ENCODE measurements around the gene SIPA1L3. TPM values are rescaled to one million over a fixed set of nuclear protein-coding genes. Genes with fewer than 3 reads are reported as not detected.

Gene SIPA1L3
- total and polyA plus RNA-seq, 10 of the 15 experiments (the other 5 are each of a cell fraction or from before 2014, with no cell fraction given), result 0.24 to 66.2 (median 19.1) TPM

DNA sequence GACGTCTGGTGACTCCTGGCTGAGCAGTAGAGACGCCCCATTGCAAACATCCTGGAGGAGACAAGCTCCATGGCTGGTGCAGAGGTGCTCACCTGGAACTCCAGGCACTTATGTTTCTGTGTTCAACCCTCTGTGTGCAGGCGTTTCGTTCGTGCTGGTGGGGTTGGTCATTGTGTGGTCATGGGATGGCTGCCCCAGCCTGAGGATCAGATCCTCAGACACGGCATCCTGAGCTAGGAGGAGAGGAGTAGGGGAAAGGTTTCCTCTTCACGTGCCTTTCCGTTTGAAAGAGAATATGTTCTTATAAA lies 87.8 kb downstream of the SIPA1L3 start:
- Histone ChIP-seq H3K79me2 (ENCODE audit: control insufficient read depth, insufficient read depth, low read length) (peaks cover 34% of the 10 kb centered on the region), H3K4me2 (ENCODE audit: control insufficient read depth, insufficient read depth) (no peak overlapping the region), H3K9me3 (replicated peaks; ENCODE audit: control insufficient read depth, insufficient read depth, low read length) (no peaks in the 10 kb centered on the region), H3K36me3 (ENCODE audit: control insufficient read depth in 2 of 2, insufficient read depth in 2 of 2, low read length in 1 of 2) (peaks cover 6 to 8% of the 10 kb centered on the region in 2 experiments), H3K4me1 (ENCODE audit: control insufficient read depth, insufficient read depth, low read length) (peaks cover 4% of the 10 kb centered on the region), H3K27ac (ENCODE audit: control insufficient read depth, insufficient read depth) (no peak overlapping the region), H3K4me3 (no peak overlapping the region), H3K9ac (ENCODE audit: control insufficient read depth, insufficient read depth, low read length) (no peak overlapping the region), H3K27me3 (replicated peaks in 1 of 2; ENCODE audit: control insufficient read depth in 2 of 2, insufficient read depth in 2 of 2, low read length in 1 of 2) (no peaks in the 10 kb centered on the region), H2AFZ (ENCODE audit: control insufficient read depth, low read depth, low read length) (no peak overlapping the region), H4K20me1 (ENCODE audit: control insufficient read depth, insufficient read depth) (no peaks in the 10 kb centered on the region; the same call in 1 of the 2 replicates)
- POLR2A ChIA-PET, result interaction anchor here (4.1 kb wide), 1 partner anchor 10 kb away, joined by 23 read pairs; no protein-coding TSS in a partner anchor
- intact Hi-C loops (cut with micrococcal nuclease; ENCODE audit: unreplicated experiment) (no loop called here), in situ Hi-C loops (cut with MboI) (no loop called here)
- RAD21 ChIA-PET (ENCODE audit: unreplicated experiment), result no interaction called here
- no TSS peak for BruUV-seq (replicated peaks)
- TF ChIP-seq, protein P1, sequence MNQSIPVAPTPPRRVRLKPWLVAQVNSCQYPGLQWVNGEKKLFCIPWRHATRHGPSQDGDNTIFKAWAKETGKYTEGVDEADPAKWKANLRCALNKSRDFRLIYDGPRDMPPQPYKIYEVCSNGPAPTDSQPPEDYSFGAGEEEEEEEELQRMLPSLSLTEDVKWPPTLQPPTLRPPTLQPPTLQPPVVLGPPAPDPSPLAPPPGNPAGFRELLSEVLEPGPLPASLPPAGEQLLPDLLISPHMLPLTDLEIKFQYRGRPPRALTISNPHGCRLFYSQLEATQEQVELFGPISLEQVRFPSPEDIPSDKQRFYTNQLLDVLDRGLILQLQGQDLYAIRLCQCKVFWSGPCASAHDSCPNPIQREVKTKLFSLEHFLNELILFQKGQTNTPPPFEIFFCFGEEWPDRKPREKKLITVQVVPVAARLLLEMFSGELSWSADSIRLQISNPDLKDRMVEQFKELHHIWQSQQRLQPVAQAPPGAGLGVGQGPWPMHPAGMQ (IDR thresholded peaks at IDR 0.05; ENCODE audit: borderline replicate concordance), result no peak
- no peak for TF ChIP-seq POLR2AphosphoS5 (IDR thresholded peaks at IDR 0.05; ENCODE audit: low read length)
- no peak for TF ChIP-seq BCL11A (IDR thresholded peaks at IDR 0.05; ENCODE audit: low read depth, low read length)
- no peak for ATAC-seq
- CTCF ChIA-PET, result interaction anchor here (0.6 to 12.6 kb wide), 2 partner anchors 26 to 87 kb away, joined by 3 to 183 read pairs; partner anchors contain the start of genes SIPA1L3 and WDR87
- 94% methylated on average over 8 of the region's 8 CpGs for whole genome bisulfite sequencing (ENCODE audit: insufficient coverage, insufficient replicate concordance, low lambda C conversion rate, missing lambda C conversion rate)
- SMC1A ChIA-PET (ENCODE audit: uncharacterized antibody, unreplicated experiment), result interaction anchor here (1.2 kb wide), 1 partner anchor 9 kb away, joined by 5 read pairs; no protein-coding TSS in a partner anchor
- no peak for DNase-seq (ENCODE audit: low read depth, low spot score)
- FAIRE-seq, result no peak

DNA sequence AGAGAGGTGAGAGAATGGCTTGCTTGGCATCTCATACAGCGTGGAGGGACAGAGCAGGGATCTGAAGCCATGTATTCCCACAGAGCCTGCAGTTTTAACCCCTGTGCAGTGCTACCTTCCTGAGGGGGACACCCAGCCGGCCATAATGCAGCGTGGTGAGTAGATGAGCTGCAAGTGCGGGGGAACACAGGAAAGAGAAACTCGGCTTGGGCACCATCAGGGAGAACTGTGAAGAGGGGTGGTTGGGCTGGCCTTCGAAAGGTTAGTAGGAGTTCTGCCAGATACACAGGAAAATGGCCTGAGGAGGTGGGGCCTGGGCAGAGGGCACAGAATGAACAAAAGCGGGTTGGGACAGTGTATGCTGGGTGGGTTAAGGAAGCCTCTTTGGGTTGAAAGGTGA lies 88.3 kb downstream of the SIPA1L3 start:
- 90% methylated on average over 7 of the region's 7 CpGs for WGBS (ENCODE audit: insufficient coverage, insufficient replicate concordance, low lambda C conversion rate, missing lambda C conversion rate)
- Histone ChIP-seq H3K36me3 (ENCODE audit: control insufficient read depth in 2 of 2, insufficient read depth in 2 of 2, low read length in 1 of 2) (peaks cover 6 to 7% of the 10 kb centered on the region in 2 experiments), H3K27me3 (replicated peaks in 1 of 2; ENCODE audit: control insufficient read depth in 2 of 2, insufficient read depth in 2 of 2, low read length in 1 of 2) (no peaks in the 10 kb centered on the region), H3K9me3 (replicated peaks; ENCODE audit: control insufficient read depth, insufficient read depth, low read length) (no peaks in the 10 kb centered on the region), H3K27ac (ENCODE audit: control insufficient read depth, insufficient read depth) (no peak overlapping the region), H4K20me1 (ENCODE audit: control insufficient read depth, insufficient read depth) (no peaks in the 10 kb centered on the region; the same call in 1 of the 2 replicates), H3K9ac (ENCODE audit: control insufficient read depth, insufficient read depth, low read length) (no peak overlapping the region), H3K4me3 (no peak overlapping the region), H3K4me2 (ENCODE audit: control insufficient read depth, insufficient read depth) (no peak overlapping the region), H3K79me2 (ENCODE audit: control insufficient read depth, insufficient read depth, low read length) (peaks cover 30% of the 10 kb centered on the region), H2AFZ (ENCODE audit: control insufficient read depth, low read depth, low read length) (no peak overlapping the region), H3K4me1 (ENCODE audit: control insufficient read depth, insufficient read depth, low read length) (peaks cover 4% of the 10 kb centered on the region)
- ChIA-PET RAD21 (ENCODE audit: unreplicated experiment) (no interaction called here), CTCF (interaction anchor here (1.3 to 12.6 kb wide), 2 partner anchors 8 to 88 kb away, joined by 4 to 183 read pairs; partner anchors contain the start of genes SIPA1L3 and WDR87), POLR2A (no interaction called here), SMC1A (ENCODE audit: uncharacterized antibody, unreplicated experiment) (no interaction called here)
- in situ Hi-C loops (cut with MboI), result no loop called here
- ATAC-seq, result no peak
- no TSS peak for BruUV-seq (replicated peaks)
- DNase-seq (ENCODE audit: low read depth, low spot score), result no peak
- FAIRE-seq, result no peak
- intact Hi-C loops (cut with micrococcal nuclease; ENCODE audit: unreplicated experiment), result no loop called here
- no peak for TF ChIP-seq DPF2 (IDR thresholded peaks at IDR 0.05)
- TF ChIP-seq SIN3A (IDR thresholded peaks at IDR 0.05; ENCODE audit: low read depth, low read length), result no peak
- no peak for TF ChIP-seq KAT2A (conservative IDR thresholded peaks at IDR 0.05; ENCODE audit: control insufficient read depth, low read depth, low read length)
- no peak for TF ChIP-seq SIX5 (IDR thresholded peaks at IDR 0.05; ENCODE audit: low read depth, low read length, severe bottlenecking)
- TF ChIP-seq NFIC (IDR thresholded peaks at IDR 0.05; ENCODE audit: low read depth, low read length), result no peak
- TF ChIP-seq, protein P2, sequence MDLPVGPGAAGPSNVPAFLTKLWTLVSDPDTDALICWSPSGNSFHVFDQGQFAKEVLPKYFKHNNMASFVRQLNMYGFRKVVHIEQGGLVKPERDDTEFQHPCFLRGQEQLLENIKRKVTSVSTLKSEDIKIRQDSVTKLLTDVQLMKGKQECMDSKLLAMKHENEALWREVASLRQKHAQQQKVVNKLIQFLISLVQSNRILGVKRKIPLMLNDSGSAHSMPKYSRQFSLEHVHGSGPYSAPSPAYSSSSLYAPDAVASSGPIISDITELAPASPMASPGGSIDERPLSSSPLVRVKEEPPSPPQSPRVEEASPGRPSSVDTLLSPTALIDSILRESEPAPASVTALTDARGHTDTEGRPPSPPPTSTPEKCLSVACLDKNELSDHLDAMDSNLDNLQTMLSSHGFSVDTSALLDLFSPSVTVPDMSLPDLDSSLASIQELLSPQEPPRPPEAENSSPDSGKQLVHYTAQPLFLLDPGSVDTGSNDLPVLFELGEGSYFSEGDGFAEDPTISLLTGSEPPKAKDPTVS (IDR thresholded peaks at IDR 0.05; ENCODE audit: low read depth, low read length), result no peak
- TF ChIP-seq, protein P3, sequence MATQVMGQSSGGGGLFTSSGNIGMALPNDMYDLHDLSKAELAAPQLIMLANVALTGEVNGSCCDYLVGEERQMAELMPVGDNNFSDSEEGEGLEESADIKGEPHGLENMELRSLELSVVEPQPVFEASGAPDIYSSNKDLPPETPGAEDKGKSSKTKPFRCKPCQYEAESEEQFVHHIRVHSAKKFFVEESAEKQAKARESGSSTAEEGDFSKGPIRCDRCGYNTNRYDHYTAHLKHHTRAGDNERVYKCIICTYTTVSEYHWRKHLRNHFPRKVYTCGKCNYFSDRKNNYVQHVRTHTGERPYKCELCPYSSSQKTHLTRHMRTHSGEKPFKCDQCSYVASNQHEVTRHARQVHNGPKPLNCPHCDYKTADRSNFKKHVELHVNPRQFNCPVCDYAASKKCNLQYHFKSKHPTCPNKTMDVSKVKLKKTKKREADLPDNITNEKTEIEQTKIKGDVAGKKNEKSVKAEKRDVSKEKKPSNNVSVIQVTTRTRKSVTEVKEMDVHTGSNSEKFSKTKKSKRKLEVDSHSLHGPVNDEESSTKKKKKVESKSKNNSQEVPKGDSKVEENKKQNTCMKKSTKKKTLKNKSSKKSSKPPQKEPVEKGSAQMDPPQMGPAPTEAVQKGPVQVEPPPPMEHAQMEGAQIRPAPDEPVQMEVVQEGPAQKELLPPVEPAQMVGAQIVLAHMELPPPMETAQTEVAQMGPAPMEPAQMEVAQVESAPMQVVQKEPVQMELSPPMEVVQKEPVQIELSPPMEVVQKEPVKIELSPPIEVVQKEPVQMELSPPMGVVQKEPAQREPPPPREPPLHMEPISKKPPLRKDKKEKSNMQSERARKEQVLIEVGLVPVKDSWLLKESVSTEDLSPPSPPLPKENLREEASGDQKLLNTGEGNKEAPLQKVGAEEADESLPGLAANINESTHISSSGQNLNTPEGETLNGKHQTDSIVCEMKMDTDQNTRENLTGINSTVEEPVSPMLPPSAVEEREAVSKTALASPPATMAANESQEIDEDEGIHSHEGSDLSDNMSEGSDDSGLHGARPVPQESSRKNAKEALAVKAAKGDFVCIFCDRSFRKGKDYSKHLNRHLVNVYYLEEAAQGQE (IDR thresholded peaks at IDR 0.05; ENCODE audit: low read depth, low read length), result no peak
- no peak for TF ChIP-seq GATAD2B (conservative IDR thresholded peaks at IDR 0.05; ENCODE audit: low read depth)
- TF ChIP-seq ESRRA (IDR thresholded peaks at IDR 0.05; ENCODE audit: low read length), result no peak

Data from GM12878 (cell line).